Measurements from ENCODE around the gene BTN2A1. TPM values are rescaled to one million over a fixed set of nuclear protein-coding genes. Genes with fewer than 3 reads are reported as not detected.

BTN2A1 gene
- total RNA-seq, 1 experiment from 2014 or later = 13.1 TPM

DNA sequence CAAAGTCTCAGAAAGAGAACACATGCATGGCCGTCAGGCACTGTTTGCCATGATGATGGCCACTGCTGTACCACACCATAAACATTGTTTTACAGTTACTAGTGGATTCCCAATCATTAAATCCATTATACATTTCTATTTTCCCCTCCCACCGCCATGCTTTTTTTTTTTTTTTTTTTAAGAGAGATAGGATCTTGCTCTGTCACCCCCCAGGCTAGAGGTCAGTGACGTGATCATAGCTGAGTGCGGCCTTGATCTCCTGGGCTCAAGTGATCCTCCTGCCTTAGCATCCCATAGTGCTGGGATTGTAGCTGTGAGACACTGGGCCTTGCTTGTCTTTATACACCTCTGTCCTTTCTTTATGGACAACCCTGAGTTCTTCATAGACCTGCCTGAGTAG is 21.7 kb upstream of the BTN2A1 start:
- no peaks in the 10 kb centered on the region for H3F3A ChIP-seq (ENCODE audit: low read length, unreplicated experiment)
- H3K9me3 ChIP-seq (ENCODE audit: low read length) = peaks cover 5% of the 10 kb centered on the region; the same call in 1 of the 2 replicates
- H3K9me2 ChIP-seq (replicated peaks; ENCODE audit: low read length) = no peaks in the 10 kb centered on the region
- DNase-seq (no peak), ATAC-seq (no peak)
- H3K4me1 ChIP-seq (ENCODE audit: insufficient read depth, low read length) = peaks cover 9% of the 10 kb centered on the region
- ChIA-PET POLR2A (ENCODE audit: unreplicated experiment) (no interaction called here), CTCF (no interaction called here)
- H3K27me3 ChIP-seq (ENCODE audit: low read length) = no peaks in the 10 kb centered on the region
- intact Hi-C loops (cut with micrococcal nuclease) = no loop called here
- H3K79me2 ChIP-seq (ENCODE audit: low read length) = no peaks in the 10 kb centered on the region
- no TSS peak for BruUV-seq (replicated peaks)
- H3K4me3 ChIP-seq (ENCODE audit: low read length) = no peak overlapping the region
- H3K4me2 ChIP-seq (ENCODE audit: low read length) = no peak overlapping the region
- no peak overlapping the region for H2AFZ ChIP-seq (ENCODE audit: low read length)
- no peak overlapping the region for H3K9ac ChIP-seq (ENCODE audit: low read length)
- TF ChIP-seq EZH2 (IDR thresholded peaks at IDR 0.05; ENCODE audit: low read length, unreplicated experiment) = no peak
- TF ChIP-seq, protein P1, sequence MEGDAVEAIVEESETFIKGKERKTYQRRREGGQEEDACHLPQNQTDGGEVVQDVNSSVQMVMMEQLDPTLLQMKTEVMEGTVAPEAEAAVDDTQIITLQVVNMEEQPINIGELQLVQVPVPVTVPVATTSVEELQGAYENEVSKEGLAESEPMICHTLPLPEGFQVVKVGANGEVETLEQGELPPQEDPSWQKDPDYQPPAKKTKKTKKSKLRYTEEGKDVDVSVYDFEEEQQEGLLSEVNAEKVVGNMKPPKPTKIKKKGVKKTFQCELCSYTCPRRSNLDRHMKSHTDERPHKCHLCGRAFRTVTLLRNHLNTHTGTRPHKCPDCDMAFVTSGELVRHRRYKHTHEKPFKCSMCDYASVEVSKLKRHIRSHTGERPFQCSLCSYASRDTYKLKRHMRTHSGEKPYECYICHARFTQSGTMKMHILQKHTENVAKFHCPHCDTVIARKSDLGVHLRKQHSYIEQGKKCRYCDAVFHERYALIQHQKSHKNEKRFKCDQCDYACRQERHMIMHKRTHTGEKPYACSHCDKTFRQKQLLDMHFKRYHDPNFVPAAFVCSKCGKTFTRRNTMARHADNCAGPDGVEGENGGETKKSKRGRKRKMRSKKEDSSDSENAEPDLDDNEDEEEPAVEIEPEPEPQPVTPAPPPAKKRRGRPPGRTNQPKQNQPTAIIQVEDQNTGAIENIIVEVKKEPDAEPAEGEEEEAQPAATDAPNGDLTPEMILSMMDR (conservative IDR thresholded peaks at IDR 0.05; ENCODE audit: low read depth, low read length) = no peak
- TF ChIP-seq EZH2phosphoT487 (IDR thresholded peaks at IDR 0.05; ENCODE audit: borderline replicate concordance, low read length) = no peak
- H3K36me3 ChIP-seq (ENCODE audit: low read depth, low read length) = peaks cover 10% of the 10 kb centered on the region
- H3K27ac ChIP-seq (ENCODE audit: low read length) = no peak overlapping the region
- H4K20me1 ChIP-seq (ENCODE audit: low read length) = no peaks in the 10 kb centered on the region

GRCh38 chr6:26437550-26437949 is 20.2 kb upstream of the BTN2A1 start:
- Histone ChIP-seq H3K36me3 (ENCODE audit: low read depth, low read length) (peaks cover 4% of the 10 kb centered on the region; the same call in 1 of the 2 replicates), H3K4me1 (ENCODE audit: insufficient read depth, low read length) (peaks cover 13% of the 10 kb centered on the region), H3K9me2 (replicated peaks; ENCODE audit: low read length) (no peaks in the 10 kb centered on the region), H4K20me1 (ENCODE audit: low read length) (no peaks in the 10 kb centered on the region), H3K4me2 (ENCODE audit: low read length) (no peak overlapping the region), H3K27me3 (ENCODE audit: low read length) (no peaks in the 10 kb centered on the region), H3K27ac (ENCODE audit: low read length) (no peak overlapping the region), H3K9ac (ENCODE audit: low read length) (no peak overlapping the region), H2AFZ (ENCODE audit: low read length) (no peak overlapping the region), H3F3A (ENCODE audit: low read length, unreplicated experiment) (no peaks in the 10 kb centered on the region), H3K4me3 (ENCODE audit: low read length) (no peak overlapping the region), H3K9me3 (ENCODE audit: low read length) (peaks cover 5% of the 10 kb centered on the region; the same call in 1 of the 2 replicates), H3K79me2 (ENCODE audit: low read length) (no peaks in the 10 kb centered on the region)
- no TSS peak for BruUV-seq (replicated peaks)
- no peak for DNase-seq
- ATAC-seq = no peak
- TF ChIP-seq EZH2phosphoT487 (IDR thresholded peaks at IDR 0.05; ENCODE audit: borderline replicate concordance, low read length) (no peak), EZH2 (IDR thresholded peaks at IDR 0.05; ENCODE audit: low read length, unreplicated experiment) (no peak)
- TF ChIP-seq, protein P1 (conservative IDR thresholded peaks at IDR 0.05; ENCODE audit: low read depth, low read length) = no peak
- intact Hi-C loops (cut with micrococcal nuclease) = no loop called here
- POLR2A ChIA-PET (ENCODE audit: unreplicated experiment) = interaction anchor here (0.7 kb wide), 1 partner anchor 12 kb away, joined by 5 read pairs; no protein-coding TSS in a partner anchor
- CTCF ChIA-PET = no interaction called here

- CTCF ChIA-PET = no interaction called here
- Histone ChIP-seq H3K36me3 (ENCODE audit: low read depth, low read length) (no peaks in the 10 kb centered on the region), H3K9me3 (ENCODE audit: low read length) (peaks cover 5% of the 10 kb centered on the region; the same call in 1 of the 2 replicates), H3K4me2 (ENCODE audit: low read length) (no peak overlapping the region), H3K4me1 (ENCODE audit: insufficient read depth, low read length) (peaks cover 13% of the 10 kb centered on the region), H3K79me2 (ENCODE audit: low read length) (no peaks in the 10 kb centered on the region), H3K27me3 (ENCODE audit: low read length) (no peaks in the 10 kb centered on the region), H3K4me3 (ENCODE audit: low read length) (no peak overlapping the region), H3F3A (ENCODE audit: low read length, unreplicated experiment) (no peaks in the 10 kb centered on the region), H3K27ac (ENCODE audit: low read length) (no peak overlapping the region), H3K9me2 (replicated peaks; ENCODE audit: low read length) (no peaks in the 10 kb centered on the region), H3K9ac (ENCODE audit: low read length) (no peak overlapping the region), H4K20me1 (ENCODE audit: low read length) (no peaks in the 10 kb centered on the region), H2AFZ (ENCODE audit: low read length) (no peak overlapping the region)
- no peak for DNase-seq
- TF ChIP-seq, protein P1 (conservative IDR thresholded peaks at IDR 0.05; ENCODE audit: low read depth, low read length) = no peak
- TF ChIP-seq EZH2 (IDR thresholded peaks at IDR 0.05; ENCODE audit: low read length, unreplicated experiment) (no peak), EZH2phosphoT487 (IDR thresholded peaks at IDR 0.05; ENCODE audit: borderline replicate concordance, low read length) (no peak)
- intact Hi-C loops (cut with micrococcal nuclease) = no loop called here
- no TSS peak for BruUV-seq (replicated peaks)
- POLR2A ChIA-PET (ENCODE audit: unreplicated experiment) = no interaction called here
- no peak for ATAC-seq
Observed at GRCh38 chr6:26438000-26438399, 19.8 kb upstream of the BTN2A1 start.
